C4-2B (cell line): ENCODE measurements around the gene SPOCK1.
A peak's percentile ranks its signal among the peaks of the same experiment; 100 is the strongest.

ENCODE experiments used
- H3K27ac ChIP-seq: fragments of 450-650 bp; 2 replicates; pipeline ENCODE4 v1.5.1; 2017
- ZFX ChIP-seq: fragments of 450-650 bp; IDR thresholded peaks from 2 replicates; pipeline ENCODE4 v1.6.1; 2017
- TF ChIP-seq, protein P1 (sequence below): fragments of 450-650 bp; conservative IDR thresholded peaks from 2 replicates; pipeline ENCODE4 v1.5.1; 2017; ENCODE audit warnings: mild to moderate bottlenecking

Gene SPOCK1

DNA sequence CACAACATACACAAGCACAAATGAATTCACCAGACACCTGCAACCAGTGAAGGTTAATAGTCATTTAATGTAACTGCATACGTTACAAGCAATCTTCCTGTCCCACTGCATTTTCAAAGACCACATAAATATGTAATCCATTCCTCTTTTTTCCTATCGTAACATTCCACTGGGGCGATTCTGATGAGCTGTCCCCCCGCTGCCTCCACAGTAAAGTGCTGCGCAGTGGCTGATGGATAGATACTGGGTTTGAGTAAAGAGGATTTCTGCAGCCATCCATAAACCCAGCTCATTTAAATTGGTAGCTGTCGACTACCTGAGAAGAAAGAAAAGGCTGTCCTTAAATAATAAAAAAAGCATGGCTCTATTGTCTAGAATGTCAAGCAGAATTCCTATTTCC is 181.1 kb downstream of the SPOCK1 start:
- no peak overlapping the region for H3K27ac ChIP-seq
- no peak for TF ChIP-seq ZFX
- TF ChIP-seq, protein P1, sequence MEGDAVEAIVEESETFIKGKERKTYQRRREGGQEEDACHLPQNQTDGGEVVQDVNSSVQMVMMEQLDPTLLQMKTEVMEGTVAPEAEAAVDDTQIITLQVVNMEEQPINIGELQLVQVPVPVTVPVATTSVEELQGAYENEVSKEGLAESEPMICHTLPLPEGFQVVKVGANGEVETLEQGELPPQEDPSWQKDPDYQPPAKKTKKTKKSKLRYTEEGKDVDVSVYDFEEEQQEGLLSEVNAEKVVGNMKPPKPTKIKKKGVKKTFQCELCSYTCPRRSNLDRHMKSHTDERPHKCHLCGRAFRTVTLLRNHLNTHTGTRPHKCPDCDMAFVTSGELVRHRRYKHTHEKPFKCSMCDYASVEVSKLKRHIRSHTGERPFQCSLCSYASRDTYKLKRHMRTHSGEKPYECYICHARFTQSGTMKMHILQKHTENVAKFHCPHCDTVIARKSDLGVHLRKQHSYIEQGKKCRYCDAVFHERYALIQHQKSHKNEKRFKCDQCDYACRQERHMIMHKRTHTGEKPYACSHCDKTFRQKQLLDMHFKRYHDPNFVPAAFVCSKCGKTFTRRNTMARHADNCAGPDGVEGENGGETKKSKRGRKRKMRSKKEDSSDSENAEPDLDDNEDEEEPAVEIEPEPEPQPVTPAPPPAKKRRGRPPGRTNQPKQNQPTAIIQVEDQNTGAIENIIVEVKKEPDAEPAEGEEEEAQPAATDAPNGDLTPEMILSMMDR = no peak

DNA sequence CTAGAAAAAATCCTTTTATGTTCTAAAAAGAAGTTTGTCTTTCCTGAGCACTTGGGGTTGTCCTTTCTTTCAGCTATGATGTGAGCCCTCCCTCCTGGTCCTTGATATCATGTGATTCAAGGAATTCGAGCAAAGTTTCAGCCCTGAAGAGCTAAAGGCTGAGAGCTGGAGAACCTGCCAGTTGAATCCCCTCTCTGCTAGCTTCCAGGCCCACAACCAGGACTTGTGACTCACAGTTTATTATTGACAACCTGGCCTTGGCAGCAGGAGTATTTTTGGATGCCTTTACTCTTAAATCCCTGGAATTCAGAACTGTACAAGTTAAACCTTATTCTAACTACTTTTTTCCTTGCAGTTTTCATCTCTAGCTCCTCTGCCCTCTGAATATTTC is 182.8 kb downstream of the SPOCK1 start:
- H3K27ac ChIP-seq = peak overlapping the region; percentile 65; the same call in 1 of the 2 replicates
- TF ChIP-seq, protein P1 = no peak
- no peak for TF ChIP-seq ZFX

DNA sequence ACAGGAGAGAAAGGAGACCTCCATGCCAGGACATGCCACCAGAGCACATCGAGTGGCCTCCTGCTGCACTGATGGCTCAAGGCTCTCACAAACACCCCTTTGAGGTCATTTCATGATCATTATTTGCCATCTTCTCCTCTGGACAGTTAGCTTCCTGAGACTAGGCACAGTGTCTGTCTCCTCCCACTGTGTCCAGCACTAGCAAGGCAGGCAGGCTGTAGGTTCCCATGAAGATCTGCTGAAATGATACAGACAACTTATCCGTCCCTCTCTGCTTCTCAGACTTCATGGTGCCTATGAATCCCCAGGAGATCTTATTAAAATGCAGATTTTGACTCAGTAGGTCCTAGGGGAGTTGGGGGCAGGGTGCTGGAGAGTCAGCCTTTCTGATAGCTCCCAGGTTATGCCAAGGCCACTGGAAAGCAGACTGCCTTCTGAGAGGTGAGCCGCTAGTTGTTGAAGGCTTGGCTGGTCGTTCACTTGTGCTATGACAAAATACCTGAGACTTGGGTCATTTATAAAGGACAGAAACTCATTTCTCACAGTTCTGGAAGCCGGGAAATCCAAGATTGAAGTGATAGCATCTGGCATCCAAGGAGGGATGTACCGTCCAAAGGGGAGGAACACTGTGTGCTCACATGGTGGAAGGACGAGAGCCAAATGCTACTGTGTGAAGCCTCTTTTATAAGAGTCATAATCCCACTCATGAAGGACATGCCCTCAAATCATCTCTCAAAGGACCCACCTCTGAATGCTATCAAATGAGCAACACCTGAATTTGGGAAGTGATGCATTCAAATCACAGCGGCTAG is 183.4 kb downstream of the SPOCK1 start:
- peak overlapping the region; percentile 65 for H3K27ac ChIP-seq
- TF ChIP-seq, protein P1 = no peak
- no peak for TF ChIP-seq ZFX

DNA sequence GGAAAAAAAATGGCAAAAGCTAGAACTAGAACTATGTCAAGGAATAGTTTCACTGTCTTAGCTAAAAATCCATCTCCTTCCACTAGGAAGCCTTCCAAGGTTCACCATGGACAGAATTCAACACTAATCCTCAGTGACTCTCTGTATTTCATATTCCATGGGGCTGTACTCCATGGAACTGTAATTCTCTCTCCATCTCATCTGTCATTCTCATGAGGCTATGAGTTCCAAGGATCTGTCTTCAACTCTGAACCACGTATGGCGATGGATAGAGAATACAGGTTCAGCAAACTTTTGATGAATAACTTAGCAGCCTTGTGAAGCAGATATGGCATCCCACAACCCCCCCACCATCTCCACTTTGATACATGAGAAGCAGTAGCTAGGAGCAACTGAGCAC is 184.0 kb downstream of the SPOCK1 start:
- peak overlapping the region; percentile 65 for H3K27ac ChIP-seq
- TF ChIP-seq, protein P1 = no peak
- TF ChIP-seq ZFX = no peak

DNA sequence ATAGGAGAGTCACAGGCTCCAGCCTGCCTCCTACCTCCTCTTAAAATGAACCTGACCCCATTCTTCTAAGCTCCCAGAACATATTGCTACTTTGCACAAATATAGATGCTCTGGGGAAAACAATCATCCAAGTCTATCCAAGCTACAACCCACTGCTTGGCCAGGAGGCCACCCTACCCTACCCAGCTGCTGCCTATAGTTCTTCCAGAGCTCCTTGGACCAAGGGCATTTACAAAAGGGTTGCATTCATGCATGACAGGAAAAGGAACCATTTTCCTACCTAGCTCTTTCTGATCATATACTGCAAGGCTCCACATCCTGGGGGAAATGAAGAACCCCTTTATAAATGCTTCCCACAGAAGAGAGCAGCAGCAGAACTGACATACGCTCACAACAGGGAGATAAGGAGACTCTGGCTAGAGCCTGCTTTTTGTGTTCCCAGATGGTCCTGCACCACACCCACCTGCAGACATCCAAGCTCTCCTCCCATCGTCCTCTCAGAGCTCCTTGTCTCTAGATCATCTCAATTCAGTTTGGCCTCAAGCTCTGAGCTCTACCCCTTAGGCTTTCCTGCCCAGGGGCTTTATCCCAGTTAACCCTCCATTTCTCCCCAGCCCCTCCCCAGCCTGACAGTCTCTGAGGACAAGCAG is 185.5 kb downstream of the SPOCK1 start:
- TF ChIP-seq, protein P1 = no peak
- no peak for TF ChIP-seq ZFX
- H3K27ac ChIP-seq = no peak overlapping the region

DNA sequence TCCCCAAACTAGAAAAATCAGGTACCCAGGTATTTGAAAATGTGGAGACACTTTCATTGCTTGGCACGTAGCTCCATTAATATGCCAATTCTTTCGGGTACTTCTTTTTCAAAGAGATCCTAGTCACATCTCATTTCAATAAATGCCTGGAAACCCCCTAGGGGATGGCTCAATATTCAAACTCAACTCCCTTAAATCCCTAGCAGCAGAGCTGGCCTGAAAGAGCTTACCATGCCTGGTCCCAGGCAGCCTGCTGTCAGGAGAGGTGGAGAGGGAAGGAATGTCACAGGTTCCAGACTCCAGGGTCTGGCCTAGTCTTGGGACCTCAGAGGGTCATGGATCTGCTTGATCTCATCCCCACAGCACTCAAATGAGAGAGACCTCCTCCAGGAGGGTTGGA is 187.1 kb downstream of the SPOCK1 start:
- TF ChIP-seq, protein P1 = no peak
- no peak for TF ChIP-seq ZFX
- H3K27ac ChIP-seq = peak overlapping the region; percentile 39

DNA sequence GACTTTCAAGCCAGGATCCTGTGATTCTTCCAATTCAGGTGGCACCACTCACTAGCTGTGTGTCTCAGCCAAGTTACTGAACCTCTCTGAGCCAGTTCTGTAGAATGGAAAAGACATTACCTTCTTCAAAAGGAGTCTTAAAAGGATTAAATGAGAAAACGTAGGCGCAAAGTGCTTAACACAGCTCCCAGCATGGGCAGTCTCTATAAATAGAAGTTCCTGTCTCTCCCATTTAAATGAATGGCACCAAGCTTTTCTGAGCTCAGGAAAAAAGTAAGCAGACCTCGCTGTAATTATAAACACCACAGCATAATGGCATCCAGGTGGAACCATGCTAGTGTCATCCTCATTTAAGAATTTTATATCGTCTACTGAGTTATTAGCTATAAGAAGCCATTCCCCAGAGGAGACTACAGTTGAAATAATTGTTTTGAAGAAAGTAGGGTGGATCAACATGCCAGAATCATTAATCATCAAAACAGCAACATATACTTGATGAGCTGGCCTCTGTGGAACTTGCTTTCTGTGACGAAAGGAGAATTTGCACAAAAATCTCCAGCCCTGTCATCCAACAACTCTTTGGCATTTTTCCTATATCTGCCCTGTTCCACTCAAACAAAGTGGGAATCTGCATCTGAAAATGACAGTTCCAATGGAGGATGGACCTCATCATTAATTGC is 188.9 kb downstream of the SPOCK1 start:
- H3K27ac ChIP-seq = peak overlapping the region; percentile 42; the same call in 1 of the 2 replicates
- TF ChIP-seq, protein P1 = no peak
- TF ChIP-seq ZFX = no peak
